ENCODE measurements around the gene PRR15L. TPM values are rescaled to one million over a fixed set of nuclear protein-coding genes. Genes with fewer than 3 reads are reported as not detected.

Gene PRR15L
- total RNA-seq, 3 donors from 2014 or later (not counting 1 experiment from before 2014, with no cell fraction given): not detected

DNA sequence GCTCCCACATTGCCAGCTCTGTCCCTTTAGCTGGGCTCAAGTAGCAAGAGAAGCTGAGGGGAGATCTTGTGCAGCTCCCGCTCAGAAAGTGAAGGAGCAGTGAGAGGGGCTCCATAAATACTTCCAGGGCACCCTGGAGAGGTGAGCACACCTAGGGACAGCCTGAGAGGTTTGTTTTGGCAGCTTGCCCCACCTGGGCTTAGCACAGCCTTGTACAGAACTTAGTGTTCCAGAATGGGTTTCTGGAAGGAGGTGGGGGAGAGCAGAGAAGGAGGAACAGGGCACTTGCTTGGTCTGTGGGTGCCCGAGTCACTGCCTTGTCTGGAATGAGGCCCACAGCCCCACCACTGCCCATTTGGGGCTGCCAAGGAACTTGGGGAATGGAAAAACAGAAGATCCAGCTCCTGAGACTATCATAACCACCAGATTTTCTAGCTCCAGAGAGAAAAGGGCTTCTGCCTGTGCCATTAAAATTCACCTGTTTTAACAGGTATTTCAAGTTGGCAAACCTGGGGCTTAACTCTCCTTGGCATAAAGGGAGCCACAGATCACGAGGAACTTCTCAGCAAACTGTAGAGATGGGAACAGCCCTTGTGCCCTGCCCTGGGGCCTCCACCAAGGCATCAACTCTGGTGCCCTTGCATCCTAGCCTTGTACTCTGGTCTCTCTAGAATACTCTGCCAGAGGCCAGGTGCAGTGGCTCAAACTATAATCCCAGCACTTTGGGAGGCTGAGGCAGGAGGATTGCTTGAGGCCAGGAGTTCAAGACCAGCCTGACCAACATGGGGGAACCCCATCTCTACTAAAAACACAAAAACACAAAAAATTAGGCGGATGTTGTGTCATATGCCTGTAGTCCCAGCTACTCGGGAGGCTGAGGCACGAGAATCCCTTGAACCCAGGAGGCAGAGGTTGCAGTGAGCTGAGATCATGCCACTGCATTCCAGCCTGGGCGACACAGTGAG is 1.9 kb downstream of the PRR15L start:
- Histone ChIP-seq H3K4me3 (ENCODE audit: low read length) (no peak overlapping the region), H3K36me3 (ENCODE audit: control insufficient read depth, insufficient read depth, low read length) (no peaks in the 10 kb centered on the region), H3K9me3 (ENCODE audit: control insufficient read depth, insufficient read depth, low read length) (no peaks in the 10 kb centered on the region), H3K27me3 (ENCODE audit: control insufficient read depth, insufficient read depth, low read length) (no peaks in the 10 kb centered on the region), H3K27ac (ENCODE audit: low read length) (no peak overlapping the region), H3K4me1 (ENCODE audit: control insufficient read depth, insufficient read depth, low read length) (peaks cover 3% of the 10 kb centered on the region)
- no peak overlapping the region for H3K4me3 Mint-ChIP-seq
- no peaks in the 10 kb centered on the region for H3K9me3 Mint-ChIP-seq
- no peaks in the 10 kb centered on the region for H3K4me1 Mint-ChIP-seq
- no peaks in the 10 kb centered on the region for H3K36me3 Mint-ChIP-seq
- ATAC-seq: no peak
- no peak overlapping the region for H3K27ac Mint-ChIP-seq
- WGBS (ENCODE audit: insufficient coverage): 90% methylated on average over 7 of the region's 7 CpGs
- intact Hi-C loops (cut with micrococcal nuclease): no loop called here
- H3K27me3 Mint-ChIP-seq (ENCODE audit: low read depth in 2 of 2): no peaks in the 10 kb centered on the region
- no peak for TF ChIP-seq CTCF (IDR thresholded peaks at IDR 0.05)
- no peak for DNase-seq

- intact Hi-C loops (cut with micrococcal nuclease): no loop called here
- H3K27me3 Mint-ChIP-seq (ENCODE audit: low read depth in 2 of 2): no peaks in the 10 kb centered on the region
- no peaks in the 10 kb centered on the region for H3K9me3 ChIP-seq (ENCODE audit: control insufficient read depth, insufficient read depth, low read length)
- no peak overlapping the region for H3K27ac ChIP-seq (ENCODE audit: low read length)
- H3K4me3 Mint-ChIP-seq: no peak overlapping the region
- no peaks in the 10 kb centered on the region for H3K27me3 ChIP-seq (ENCODE audit: control insufficient read depth, insufficient read depth, low read length)
- no peaks in the 10 kb centered on the region for H3K9me3 Mint-ChIP-seq
- H3K36me3 ChIP-seq (ENCODE audit: control insufficient read depth, insufficient read depth, low read length): no peaks in the 10 kb centered on the region
- no peak overlapping the region for H3K4me3 ChIP-seq (ENCODE audit: low read length)
- peaks cover 8 to 10% of the 10 kb centered on the region in 2 donors for H3K4me1 Mint-ChIP-seq
- peaks cover 19% of the 10 kb centered on the region for H3K4me1 ChIP-seq (ENCODE audit: control insufficient read depth, insufficient read depth, low read length)
- H3K36me3 Mint-ChIP-seq: no peaks in the 10 kb centered on the region
- H3K27ac Mint-ChIP-seq: no peak overlapping the region
- TF ChIP-seq CTCF (IDR thresholded peaks at IDR 0.05): no peak
- ATAC-seq (no peak), DNase-seq (no peak)
Measured at GRCh38 chr17:47953909-47954308, 3.8 kb downstream of the PRR15L start.

- Histone ChIP-seq H3K4me1 (ENCODE audit: control insufficient read depth, insufficient read depth, low read length) (peaks cover 21% of the 10 kb centered on the region), H3K4me3 (ENCODE audit: low read length) (no peak overlapping the region), H3K36me3 (ENCODE audit: control insufficient read depth, insufficient read depth, low read length) (no peaks in the 10 kb centered on the region), H3K9me3 (ENCODE audit: control insufficient read depth, insufficient read depth, low read length) (no peaks in the 10 kb centered on the region), H3K27me3 (ENCODE audit: control insufficient read depth, insufficient read depth, low read length) (no peaks in the 10 kb centered on the region), H3K27ac (ENCODE audit: low read length) (no peak overlapping the region)
- Mint-ChIP-seq H3K9me3 (no peaks in the 10 kb centered on the region), H3K4me1 (peaks cover 8 to 13% of the 10 kb centered on the region in 2 donors), H3K36me3 (no peaks in the 10 kb centered on the region), H3K4me3 (no peak overlapping the region), H3K27ac (no peak overlapping the region), H3K27me3 (ENCODE audit: low read depth in 2 of 2) (no peaks in the 10 kb centered on the region)
- ATAC-seq (no peak), DNase-seq (no peak)
- 56% methylated on average over 12 of the region's 12 CpGs for WGBS (ENCODE audit: insufficient coverage)
- TF ChIP-seq CTCF (IDR thresholded peaks at IDR 0.05): no peak
- intact Hi-C loops (cut with micrococcal nuclease): no loop called here
Measured at GRCh38 chr17:47952171-47953021, 5.3 kb downstream of the PRR15L start.

Data from natural killer cell (primary cell).